Caco-2 (cell line): ENCODE data around the gene EPM2A. TPM values are rescaled to one million over a fixed set of nuclear protein-coding genes. Genes with fewer than 3 reads are reported as not detected.

Source experiments
- BruUV-seq: library from RNA; stranded (reverse); fragments of 400-500 nt; replicated peaks from 2 replicates; lab custom pipeline; 2021; lab: Mats Ljungman, UMichigan
- CTCF ChIA-PET: fragments of 300-600 bp; sonication (Branson Sonifier 250); formaldehyde crosslinking; loops from one replicate; lab custom pipeline; 2022; ENCODE audit warnings: antibody characterized with exemption; lab: Charles Lee
- POLR2A ChIA-PET: fragments of 300-600 bp; sonication (Branson Sonifier 250); formaldehyde crosslinking; loops from one replicate; lab custom pipeline; 2022; ENCODE audit warnings: antibody characterized with exemption; lab: Charles Lee
- DNase-seq, 2 experiments: peaks; one replicate each; pipeline versions ENCODE4 v3.0.0 to v3.0.0-alpha.2; 2020 to 2022
- H3K27me3 ChIP-seq: replicated peaks from 2 replicates; pipeline ENCODE4 v1.6.0; 2011; ENCODE audit warnings: low read length; ENCODE audit not compliant: control insufficient read depth, insufficient read depth
- H3K36me3 ChIP-seq: 2 replicates; pipeline ENCODE4 v1.5.1; 2011; ENCODE audit warnings: low read length; ENCODE audit not compliant: control insufficient read depth, insufficient read depth
- H3K4me1 ChIP-seq: fragments of 250-450 bp; sonication (Bioruptor Pico); 2 replicates; pipeline ENCODE4 v1.5.1; 2020; ENCODE audit warnings: mild to moderate bottlenecking
- H3K4me3 ChIP-seq: 2 replicates; pipeline ENCODE4 v1.5.1; 2011; ENCODE audit warnings: low read depth, mild to moderate bottlenecking, control low read depth, low read length
- H3K9me3 ChIP-seq: fragments of 250-450 bp; sonication (Bioruptor Pico); 2 replicates; pipeline ENCODE4 v1.5.1; 2020; ENCODE audit warnings: mild to moderate bottlenecking, moderate library complexity
- H3K27ac Mint-ChIP-seq: one replicate; pipeline ENCODE4 v1.8.0; 2022; ENCODE audit warnings: mixed read lengths; ENCODE audit not compliant: unreplicated experiment
- H3K27me3 Mint-ChIP-seq: one replicate; pipeline ENCODE4 v1.8.0; 2022; ENCODE audit warnings: mixed read lengths; ENCODE audit not compliant: insufficient read depth, unreplicated experiment
- H3K36me3 Mint-ChIP-seq: one replicate; pipeline ENCODE4 v1.8.0; 2022; ENCODE audit warnings: mild to moderate bottlenecking, mixed read lengths; ENCODE audit not compliant: insufficient read depth, unreplicated experiment
- H3K4me1 Mint-ChIP-seq: one replicate; pipeline ENCODE4 v1.8.0; 2022; ENCODE audit warnings: low read depth, mixed read lengths; ENCODE audit not compliant: unreplicated experiment
- H3K4me3 Mint-ChIP-seq: one replicate; pipeline ENCODE4 v1.8.0; 2022; ENCODE audit warnings: mild to moderate bottlenecking, moderate library complexity, mixed read lengths; ENCODE audit not compliant: unreplicated experiment
- H3K9me3 Mint-ChIP-seq: one replicate; pipeline ENCODE4 v1.8.0; 2022; ENCODE audit warnings: mixed read lengths; ENCODE audit not compliant: unreplicated experiment
- CTCF ChIP-seq, 2 experiments: fragments of 200-600 bp in 1 of 2; IDR thresholded peaks; 1 replicate in 1 of 2; 2 replicates in 1 of 2; pipeline versions ENCODE4 v1.5.1 to v1.8.0; 2011 to 2022; ENCODE audit warnings: antibody characterized with exemption in 1 of 2, control low read depth in 1 of 2, inconsistent platforms in 1 of 2, low read depth in 1 of 2, low read length in 1 of 2, mild to moderate bottlenecking in 1 of 2, moderate library complexity in 1 of 2; ENCODE audit not compliant: insufficient read depth in 1 of 2, severe bottlenecking in 1 of 2, unreplicated experiment in 1 of 2
- intact Hi-C: fragments of 100-400 bp; cut with micrococcal nuclease; formaldehyde crosslinking; loops from one replicate; pipeline ENCODE4 v1.10.0; 2022; ENCODE audit not compliant: unreplicated experiment
- total RNA-seq: library from RNA; stranded (reverse); gene quantifications from 2 replicates; pipeline ENCODE4 v1.2.3, GENCODE V29; 2022

Gene EPM2A
- total RNA-seq, 1 experiment from 2014 or later = 6.9 TPM

GRCh38 chr6:145609521-145609920, 125.8 kb downstream of the EPM2A start:
- H3K4me3 ChIP-seq = no peak overlapping the region
- intact Hi-C loops = no loop called here
- Mint-ChIP-seq H3K27ac (no peak overlapping the region), H3K4me3 (no peak overlapping the region), H3K9me3 (no peaks in the 10 kb centered on the region), H3K27me3 (peaks cover 8% of the 10 kb centered on the region), H3K36me3 (no peaks in the 10 kb centered on the region), H3K4me1 (no peaks in the 10 kb centered on the region)
- no peak for DNase-seq
- no peaks in the 10 kb centered on the region for H3K36me3 ChIP-seq
- ChIA-PET CTCF (no interaction called here), POLR2A (no interaction called here)
- BruUV-seq = no TSS peak
- no peak for TF ChIP-seq CTCF (IDR thresholded peaks at IDR 0.05; ENCODE audit: insufficient read depth in 1 of 2, low read depth in 1 of 2, low read length in 1 of 2, severe bottlenecking in 1 of 2, unreplicated experiment in 1 of 2)
- no peaks in the 10 kb centered on the region for H3K9me3 ChIP-seq
- no peaks in the 10 kb centered on the region for H3K4me1 ChIP-seq
- H3K27me3 ChIP-seq = no peaks in the 10 kb centered on the region

DNA sequence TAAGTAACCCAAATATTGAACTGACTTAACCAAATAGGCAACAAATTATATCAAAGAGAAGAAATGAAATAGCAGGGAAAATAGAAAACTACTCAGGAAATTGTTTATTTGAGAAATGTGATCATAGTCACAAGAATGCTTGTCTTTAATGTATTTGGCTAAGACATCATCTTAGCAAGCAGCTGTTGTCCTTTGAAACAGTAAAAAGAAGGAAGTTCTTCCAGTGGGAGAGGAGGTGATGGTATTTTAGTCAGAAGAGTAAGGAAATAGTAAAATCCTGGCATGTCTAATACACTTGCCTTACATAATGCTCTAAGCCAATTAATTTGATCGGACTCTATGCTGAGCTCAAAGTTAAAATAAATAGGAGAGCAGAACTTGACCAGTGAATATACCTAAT, 126.5 kb downstream of the EPM2A start:
- Mint-ChIP-seq H3K36me3 (no peaks in the 10 kb centered on the region), H3K9me3 (no peaks in the 10 kb centered on the region), H3K4me1 (no peaks in the 10 kb centered on the region), H3K4me3 (no peak overlapping the region), H3K27ac (no peak overlapping the region), H3K27me3 (peaks cover 8% of the 10 kb centered on the region)
- no TSS peak for BruUV-seq
- no peaks in the 10 kb centered on the region for H3K9me3 ChIP-seq
- intact Hi-C loops = no loop called here
- H3K4me3 ChIP-seq = no peak overlapping the region
- H3K36me3 ChIP-seq = no peaks in the 10 kb centered on the region
- H3K27me3 ChIP-seq = no peaks in the 10 kb centered on the region
- no peak for TF ChIP-seq CTCF (IDR thresholded peaks at IDR 0.05; ENCODE audit: insufficient read depth in 1 of 2, low read depth in 1 of 2, low read length in 1 of 2, severe bottlenecking in 1 of 2, unreplicated experiment in 1 of 2)
- CTCF ChIA-PET = no interaction called here
- POLR2A ChIA-PET = no interaction called here
- no peak for DNase-seq
- no peaks in the 10 kb centered on the region for H3K4me1 ChIP-seq

GRCh38 chr6:145603991-145604390, 131.3 kb downstream of the EPM2A start:
- ChIA-PET CTCF (no interaction called here), POLR2A (no interaction called here)
- Mint-ChIP-seq H3K27me3 (peaks cover 4% of the 10 kb centered on the region), H3K9me3 (no peaks in the 10 kb centered on the region), H3K36me3 (no peaks in the 10 kb centered on the region), H3K4me3 (no peak overlapping the region), H3K4me1 (no peaks in the 10 kb centered on the region), H3K27ac (no peak overlapping the region)
- intact Hi-C loops = no loop called here
- Histone ChIP-seq H3K4me3 (no peak overlapping the region), H3K9me3 (no peaks in the 10 kb centered on the region), H3K27me3 (no peaks in the 10 kb centered on the region), H3K36me3 (no peaks in the 10 kb centered on the region), H3K4me1 (no peaks in the 10 kb centered on the region)
- BruUV-seq = no TSS peak
- no peak for TF ChIP-seq CTCF (IDR thresholded peaks at IDR 0.05; ENCODE audit: insufficient read depth in 1 of 2, low read depth in 1 of 2, low read length in 1 of 2, severe bottlenecking in 1 of 2, unreplicated experiment in 1 of 2)
- DNase-seq = no peak
